Measurements from ENCODE around the gene LRFN3.
"Not testable (repeated sequence)": the region's sequence is repeated elsewhere in the genome, so short reads cannot be mapped to it uniquely, and the experiment has no call there.

LRFN3 gene

GRCh38 chr19:35977446-35978222 lies 41.5 kb downstream of the LRFN3 start:
- no peak for DNase-seq (ENCODE audit: low spot score)

- DNase-seq (ENCODE audit: low spot score): no peak
Measured at GRCh38 chr19:35978271-35978670, 42.1 kb downstream of the LRFN3 start.

GRCh38 chr19:35978832-35979365 lies 42.7 kb downstream of the LRFN3 start:
- DNase-seq (ENCODE audit: low spot score): no peak

GRCh38 chr19:35980997-35981396 lies 44.8 kb downstream of the LRFN3 start:
- not testable (repeated sequence) for DNase-seq (ENCODE audit: low spot score)

GRCh38 chr19:35983177-35983576 lies 47.0 kb downstream of the LRFN3 start:
- no peak for DNase-seq (ENCODE audit: low spot score)

- DNase-seq (ENCODE audit: low spot score): no peak
Measured at GRCh38 chr19:35986111-35986510, 49.9 kb downstream of the LRFN3 start.

- DNase-seq (ENCODE audit: low spot score): no peak
Measured at GRCh38 chr19:35986664-35987570, 50.7 kb downstream of the LRFN3 start.

GRCh38 chr19:35987571-35987896 lies 51.4 kb downstream of the LRFN3 start:
- DNase-seq (ENCODE audit: low spot score): no peak

- DNase-seq (ENCODE audit: low spot score): no peak
Measured at GRCh38 chr19:35988824-35989223, 52.6 kb downstream of the LRFN3 start.

- no peak for DNase-seq (ENCODE audit: low spot score)
Measured at GRCh38 chr19:35990156-35990555, 54.0 kb downstream of the LRFN3 start.

GRCh38 chr19:35990771-35991730 lies 54.9 kb downstream of the LRFN3 start:
- no peak for DNase-seq (ENCODE audit: low spot score)

- DNase-seq (ENCODE audit: low spot score): no peak
Measured at GRCh38 chr19:35991731-35992450, 55.7 kb downstream of the LRFN3 start.

GRCh38 chr19:35992907-35993765 lies 57.0 kb downstream of the LRFN3 start:
- DNase-seq (ENCODE audit: low spot score): no peak

- no peak for DNase-seq (ENCODE audit: low spot score)
Measured at GRCh38 chr19:35993923-35994598, 57.9 kb downstream of the LRFN3 start.

Data from RKO (cell line).